ENCODE measurements around the gene ZNF408. TPM values are rescaled to one million over a fixed set of nuclear protein-coding genes. Genes with fewer than 3 reads are reported as not detected.

The ZNF408 gene
- total RNA-seq, 1 experiment from 2014 or later, result 10.8 TPM

DNA sequence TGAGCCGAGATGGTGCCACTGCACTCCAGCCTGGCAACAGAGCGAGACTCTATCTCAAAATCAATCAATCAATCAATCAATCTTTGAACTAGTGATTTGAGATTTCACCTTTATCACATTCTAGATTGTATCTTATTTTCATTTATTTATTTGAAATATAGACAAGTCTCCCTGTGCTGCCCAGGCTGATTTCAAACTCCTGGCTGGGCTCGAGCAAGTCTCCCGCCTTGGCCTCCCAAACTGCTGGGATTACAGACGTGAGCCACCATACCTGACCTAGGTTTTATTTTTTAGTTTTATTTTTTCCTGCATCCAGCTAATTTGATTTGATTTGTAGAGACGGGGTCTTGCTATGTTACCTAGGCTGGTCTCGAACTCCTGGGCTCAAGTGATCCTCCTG is 35.3 kb downstream of the ZNF408 start:
- Histone ChIP-seq H3K4me1 (replicated peaks) (peaks cover 5% of the 10 kb centered on the region), H3K9me3 (replicated peaks) (no peaks in the 10 kb centered on the region), H3K36me3 (peaks cover 8% of the 10 kb centered on the region)

DNA sequence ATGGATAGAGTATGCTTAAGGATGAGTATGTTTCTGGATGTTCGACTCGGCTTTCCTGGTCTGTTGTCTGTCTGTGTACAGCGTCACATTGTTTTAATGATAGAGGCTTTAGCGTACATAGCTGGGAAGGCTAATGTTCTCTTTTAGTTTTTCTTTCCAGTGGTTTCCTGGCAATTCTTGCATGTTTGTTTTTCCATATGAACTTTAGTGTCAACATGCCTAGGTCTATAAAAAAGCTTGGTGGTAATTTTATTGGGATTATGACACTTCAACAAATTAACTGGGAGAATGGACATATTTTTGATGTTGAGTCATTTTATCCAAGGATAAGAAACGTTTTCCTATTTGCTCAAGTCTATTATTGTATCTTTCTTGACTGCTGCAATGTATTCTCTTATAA is 35.8 kb downstream of the ZNF408 start:
- Histone ChIP-seq H3K9me3 (replicated peaks) (no peaks in the 10 kb centered on the region), H3K4me3 (no peak overlapping the region), H3K36me3 (peaks cover 13% of the 10 kb centered on the region), H3K27ac (no peak overlapping the region), H3K27me3 (replicated peaks) (no peaks in the 10 kb centered on the region), H3K4me1 (replicated peaks) (peaks cover 5% of the 10 kb centered on the region)
- DNase-seq (ENCODE audit: low read depth in 1 of 2, low spot score in 2 of 2), result peak in 1 of 2 experiments; percentile 20

More for the DNA sequence above, 35.3 kb downstream of the ZNF408 start:
- no peak overlapping the region for H3K4me3 ChIP-seq
- H3K27ac ChIP-seq, result no peak overlapping the region
- H3K27me3 ChIP-seq (replicated peaks), result no peaks in the 10 kb centered on the region
- no peak for DNase-seq (ENCODE audit: low read depth in 1 of 2, low spot score in 2 of 2)

DNA sequence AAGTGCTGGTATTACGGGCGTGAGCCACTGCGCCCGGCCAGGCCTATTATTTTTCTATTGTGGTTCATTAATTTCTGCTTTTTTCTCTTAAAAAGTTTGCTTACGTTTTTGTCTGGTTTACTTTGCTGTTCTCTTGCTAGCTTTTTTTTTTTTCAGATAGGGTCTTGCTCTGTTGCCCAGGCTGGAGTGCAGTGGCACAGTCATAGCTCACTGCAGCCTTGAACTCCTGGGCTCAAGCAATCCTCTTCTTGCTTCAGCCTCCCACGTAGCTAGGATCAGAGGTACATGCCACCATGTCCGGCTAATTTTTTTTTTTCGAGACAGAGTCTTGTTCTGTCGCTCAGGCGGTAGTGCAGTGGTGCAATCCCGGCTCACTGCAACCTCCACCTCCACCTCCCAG is 36.9 kb downstream of the ZNF408 start:
- Histone ChIP-seq H3K27me3 (replicated peaks) (no peaks in the 10 kb centered on the region), H3K4me3 (no peak overlapping the region), H3K9me3 (replicated peaks) (no peaks in the 10 kb centered on the region), H3K36me3 (peaks cover 24% of the 10 kb centered on the region), H3K4me1 (replicated peaks) (peaks cover 5% of the 10 kb centered on the region), H3K27ac (no peak overlapping the region)
- DNase-seq (ENCODE audit: low read depth in 1 of 2, low spot score in 2 of 2), result no peak

DNA sequence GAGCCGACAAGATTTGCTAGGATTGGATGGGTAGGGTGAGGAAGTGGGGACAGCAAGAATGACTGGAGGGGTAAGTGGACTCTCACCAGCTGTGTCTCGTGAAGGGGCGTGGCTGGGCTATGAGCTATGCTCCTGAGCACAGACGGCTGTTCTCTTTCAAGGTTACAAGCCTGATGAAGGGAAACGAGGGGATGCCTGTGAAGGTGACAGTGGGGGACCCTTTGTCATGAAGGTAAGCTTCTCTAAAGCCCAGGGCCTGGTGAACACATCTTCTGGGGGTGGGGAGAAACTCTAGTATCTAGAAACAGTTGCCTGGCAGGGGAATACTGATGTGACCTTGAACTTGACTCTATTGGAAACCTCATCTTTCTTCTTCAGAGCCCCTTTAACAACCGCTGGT is 38.1 kb downstream of the ZNF408 start:
- no peaks in the 10 kb centered on the region for H3K9me3 ChIP-seq (replicated peaks)
- peaks cover 5% of the 10 kb centered on the region for H3K4me1 ChIP-seq (replicated peaks)
- peaks cover 36% of the 10 kb centered on the region for H3K36me3 ChIP-seq

DNA sequence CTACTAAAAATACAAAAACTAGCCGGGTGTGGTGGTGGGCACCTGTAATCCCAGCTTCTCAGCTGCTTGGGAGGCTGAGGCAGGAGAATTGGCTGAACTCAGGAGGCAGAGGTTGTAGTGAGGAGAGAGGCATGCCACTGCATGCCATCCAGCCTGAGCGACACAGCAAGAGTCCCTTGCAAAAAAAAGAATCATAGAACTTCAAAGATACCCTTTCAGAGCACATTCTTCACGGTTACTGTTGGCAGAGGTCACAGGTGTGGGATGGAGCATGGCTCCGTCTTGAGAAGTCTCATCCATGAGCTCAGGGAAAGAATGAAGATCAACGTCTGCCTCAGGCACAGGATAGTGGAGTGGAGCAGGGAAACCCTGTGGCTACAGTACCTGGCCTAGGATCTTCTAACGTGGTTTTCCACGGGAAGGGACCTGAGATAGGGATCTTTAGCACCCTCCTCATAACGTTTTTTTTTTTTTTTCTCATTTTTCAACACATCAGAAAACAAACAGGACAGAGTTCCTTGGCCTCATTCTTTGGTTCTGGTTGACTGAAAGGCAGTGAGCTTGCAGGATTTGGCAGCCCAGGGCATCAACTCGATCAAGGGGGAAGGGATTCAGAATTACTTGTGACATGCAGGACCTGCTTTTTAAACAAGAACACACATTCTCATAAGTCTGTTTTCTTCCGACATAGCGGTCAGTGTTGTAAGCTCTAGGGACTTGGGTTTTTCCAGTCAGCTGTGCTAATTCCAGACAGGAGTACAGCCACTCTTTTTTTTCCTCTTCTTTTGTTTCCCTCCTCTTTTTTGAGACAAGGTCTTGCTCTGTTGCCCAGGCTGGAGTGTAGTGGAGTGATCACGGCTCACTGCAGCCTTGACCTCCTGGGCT is 41.0 kb downstream of the ZNF408 start:
- peaks cover 65% of the 10 kb centered on the region for H3K36me3 ChIP-seq
- no peak for DNase-seq (ENCODE audit: low read depth in 1 of 2, low spot score in 2 of 2)
- H3K4me1 ChIP-seq (replicated peaks), result no peaks in the 10 kb centered on the region; the same call in 1 of the 2 replicates
- no peaks in the 10 kb centered on the region for H3K27me3 ChIP-seq (replicated peaks)
- H3K4me3 ChIP-seq, result no peak overlapping the region
- H3K27ac ChIP-seq, result no peak overlapping the region
- H3K9me3 ChIP-seq (replicated peaks), result no peaks in the 10 kb centered on the region

More for the DNA sequence above, 38.1 kb downstream of the ZNF408 start:
- Histone ChIP-seq H3K27ac (no peak overlapping the region), H3K27me3 (replicated peaks) (no peaks in the 10 kb centered on the region), H3K4me3 (no peak overlapping the region)
- no peak for DNase-seq (ENCODE audit: low read depth in 1 of 2, low spot score in 2 of 2)

DNA sequence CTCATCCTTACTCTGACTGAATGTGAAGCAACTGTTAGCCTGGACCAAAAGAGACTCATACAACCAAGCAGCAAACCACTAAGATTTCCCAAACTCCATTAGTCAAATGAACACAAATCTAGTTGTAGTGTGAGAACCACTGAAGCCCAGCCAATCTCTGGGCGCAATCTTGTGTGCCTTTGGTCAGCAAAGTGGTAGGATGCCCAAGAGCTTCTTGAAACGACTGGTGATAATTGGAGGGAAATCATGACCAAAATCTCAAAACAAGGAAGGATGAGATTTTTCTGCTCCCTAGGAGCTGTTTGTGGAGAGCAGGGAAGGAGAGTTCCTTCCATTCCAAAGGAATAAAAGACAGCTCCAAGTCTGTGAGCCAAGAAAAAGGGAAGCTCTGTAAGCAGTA is 42.2 kb downstream of the ZNF408 start:
- Histone ChIP-seq H3K27me3 (replicated peaks) (no peaks in the 10 kb centered on the region), H3K4me3 (no peak overlapping the region), H3K9me3 (replicated peaks) (no peaks in the 10 kb centered on the region), H3K36me3 (peaks cover 77% of the 10 kb centered on the region), H3K4me1 (replicated peaks) (no peaks in the 10 kb centered on the region), H3K27ac (no peak overlapping the region)
- no peak for DNase-seq (ENCODE audit: low read depth in 1 of 2, low spot score in 2 of 2)

DNA sequence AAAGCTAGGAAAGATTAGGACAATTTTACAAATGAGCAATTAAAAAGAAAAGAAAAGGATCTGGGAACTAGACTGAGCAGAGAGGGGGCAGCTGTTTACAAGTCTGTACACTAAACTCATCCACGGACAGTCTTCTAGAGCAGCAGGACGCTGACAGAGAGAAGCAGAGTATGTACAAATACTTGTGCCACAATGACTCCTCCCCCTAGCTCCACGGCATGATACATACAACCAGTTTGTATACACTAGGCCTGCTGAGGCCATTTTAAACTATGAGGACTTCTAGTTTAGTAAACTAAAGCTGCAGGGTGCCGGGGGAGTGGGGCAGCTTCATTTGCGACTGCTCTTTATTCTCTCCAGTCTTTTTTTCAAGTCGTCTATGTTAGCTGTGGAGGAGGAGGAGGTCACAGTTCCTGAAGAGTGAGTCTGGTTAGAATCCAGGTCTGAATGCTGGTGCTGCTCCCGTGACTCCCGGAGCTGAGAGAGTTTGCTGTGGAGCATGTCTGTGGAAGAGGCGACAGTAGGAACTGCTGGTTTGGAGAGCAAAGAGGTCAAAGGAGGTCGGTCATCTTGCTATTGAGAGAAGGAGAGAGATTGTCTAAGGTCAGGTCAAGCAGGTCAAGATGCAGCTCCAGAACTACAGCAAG is 43.0 kb downstream of the ZNF408 start:
- Histone ChIP-seq H3K27me3 (replicated peaks) (no peaks in the 10 kb centered on the region), H3K36me3 (peaks cover 85% of the 10 kb centered on the region), H3K4me3 (no peak overlapping the region), H3K4me1 (replicated peaks) (no peaks in the 10 kb centered on the region), H3K27ac (no peak overlapping the region), H3K9me3 (replicated peaks) (no peaks in the 10 kb centered on the region)
- DNase-seq (ENCODE audit: low read depth in 1 of 2, low spot score in 2 of 2), result no peak

DNA sequence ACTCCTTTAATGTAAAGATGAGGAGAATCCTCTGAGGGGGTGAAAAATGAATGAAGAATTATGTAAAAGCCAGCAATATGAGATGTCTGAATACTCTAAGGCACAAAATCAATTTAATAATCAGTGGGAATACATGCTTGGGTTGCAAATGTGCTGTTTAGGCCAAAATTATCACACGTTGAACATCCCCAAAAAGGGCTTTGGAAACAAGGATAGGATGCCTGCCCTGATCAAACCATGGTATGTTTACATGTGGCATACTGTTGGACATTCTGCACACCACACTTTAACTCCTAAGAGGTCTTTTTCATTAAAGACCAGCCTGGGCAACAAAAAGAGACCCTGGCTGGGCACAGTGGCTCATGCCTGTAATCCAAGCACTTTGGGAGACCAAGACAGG is 44.5 kb downstream of the ZNF408 start:
- Histone ChIP-seq H3K27ac (no peak overlapping the region), H3K36me3 (peaks cover 99% of the 10 kb centered on the region), H3K9me3 (replicated peaks) (no peaks in the 10 kb centered on the region), H3K4me1 (replicated peaks) (no peaks in the 10 kb centered on the region), H3K27me3 (replicated peaks) (no peaks in the 10 kb centered on the region), H3K4me3 (no peak overlapping the region)
- no peak for DNase-seq (ENCODE audit: low read depth in 1 of 2, low spot score in 2 of 2)

DNA sequence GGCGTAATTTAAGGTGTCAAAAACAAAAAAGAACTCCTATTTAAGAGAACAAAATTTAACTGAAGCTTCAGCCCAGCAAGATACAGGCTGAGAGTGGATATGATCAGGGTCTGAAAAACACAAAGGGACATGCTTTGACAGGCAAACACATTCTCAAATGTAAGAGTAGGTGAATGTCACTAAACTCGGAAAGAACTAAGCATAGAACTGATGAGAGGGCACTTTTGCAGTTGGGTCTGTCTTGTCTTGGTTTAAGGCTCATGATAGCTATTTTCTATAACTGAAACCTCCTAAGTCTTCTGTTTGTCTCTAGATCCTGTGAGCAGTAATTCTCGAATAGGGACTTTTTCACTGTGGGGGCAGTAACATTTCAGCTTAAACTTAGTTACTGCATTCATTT is 45.2 kb downstream of the ZNF408 start:
- Histone ChIP-seq H3K27ac (no peak overlapping the region), H3K4me3 (no peak overlapping the region), H3K9me3 (replicated peaks) (no peaks in the 10 kb centered on the region), H3K4me1 (replicated peaks) (no peaks in the 10 kb centered on the region), H3K27me3 (replicated peaks) (no peaks in the 10 kb centered on the region), H3K36me3 (peaks cover 100% of the 10 kb centered on the region)
- DNase-seq (ENCODE audit: low read depth in 1 of 2, low spot score in 2 of 2), result no peak

DNA sequence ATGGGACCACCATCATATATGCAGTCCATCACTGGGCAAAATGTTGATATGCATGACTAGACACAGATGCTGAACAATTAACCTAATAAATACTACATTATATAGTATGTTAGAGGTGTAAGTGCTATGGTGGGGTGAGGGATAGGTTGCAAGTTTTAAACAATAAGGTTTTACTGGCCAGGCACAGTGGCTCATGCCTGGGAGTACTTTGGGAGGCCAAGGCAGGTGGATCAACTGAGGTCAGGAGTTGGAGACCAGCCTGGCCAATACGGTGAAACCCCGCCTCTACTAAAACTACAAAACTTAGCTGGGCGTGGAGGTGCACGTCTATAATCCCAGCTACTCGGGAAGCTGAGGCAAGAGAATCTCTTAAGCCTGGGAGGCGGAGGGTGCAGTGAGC is 46.3 kb downstream of the ZNF408 start:
- no peak overlapping the region for H3K27ac ChIP-seq
- H3K27me3 ChIP-seq (replicated peaks), result no peaks in the 10 kb centered on the region
- H3K9me3 ChIP-seq (replicated peaks), result no peaks in the 10 kb centered on the region
- no peak overlapping the region for H3K4me3 ChIP-seq
- H3K4me1 ChIP-seq (replicated peaks), result no peaks in the 10 kb centered on the region
- DNase-seq (ENCODE audit: low read depth in 1 of 2, low spot score in 2 of 2), result no peak
- H3K36me3 ChIP-seq, result peaks cover 97% of the 10 kb centered on the region

Other genes starting within 250 kb of the ZNF408 start
- 15.2 and 16.4 TPM in 2 replicates for gene AMBRA1, start 107.0 kb upstream of the ZNF408 start, total RNA-seq (2014; rRNA removed; shearing (Covaris generic))
- gene HARBI1, start 83.8 kb upstream of the ZNF408 start, total RNA-seq (2014; rRNA removed; shearing (Covaris generic)), result 4.9 and 7.2 TPM in 2 replicates
- gene ATG13, start 83.5 kb upstream of the ZNF408 start, total RNA-seq (2014; rRNA removed; shearing (Covaris generic)), result 44.4 and 44.9 TPM in 2 replicates
- 14.9 and 19.6 TPM in 2 replicates for gene ARHGAP1, start 412 bp upstream of the ZNF408 start, total RNA-seq (2014; rRNA removed; shearing (Covaris generic))
- not detected in 2 replicates for gene F2, start 18.2 kb downstream of the ZNF408 start, total RNA-seq (2014; rRNA removed; shearing (Covaris generic))
- gene CKAP5, start 145.2 kb downstream of the ZNF408 start, total RNA-seq (2014; rRNA removed; shearing (Covaris generic)), result 106 and 123 TPM in 2 replicates
- 0.28 and 0.32 TPM in 2 replicates for gene LRP4, start 217.5 kb downstream of the ZNF408 start, total RNA-seq (2014; rRNA removed; shearing (Covaris generic))
- 11.3 and 14.9 TPM in 2 replicates for gene CSTPP1, start 235.7 kb downstream of the ZNF408 start, total RNA-seq (2014; rRNA removed; shearing (Covaris generic))